Fibroblast of villous mesenchyme (primary cell): Measurements from ENCODE around the gene ADCY3. TPM values are rescaled to one million over a fixed set of nuclear protein-coding genes. Genes with fewer than 3 reads are reported as not detected.
A peak's percentile ranks its signal among the peaks of the same experiment; 100 is the strongest.

ENCODE experiments used
- DNase-seq: peaks from one replicate; pipeline ENCODE4 v3.0.0-alpha.2; 2010; ENCODE audit warnings: low read depth
- H3K4me3 ChIP-seq: 2 replicates; pipeline ENCODE4 v1.5.1; 2011; ENCODE audit warnings: low read depth, mild to moderate bottlenecking, low read length
- CTCF ChIP-seq: IDR thresholded peaks from 2 replicates; pipeline ENCODE4 v1.5.1; 2012; ENCODE audit warnings: low read depth, mild to moderate bottlenecking, low read length; ENCODE audit not compliant: insufficient read depth
- total RNA-seq: library from RNA; depleted of rRNA; stranded (reverse); fragments of >200 nt; gene quantifications from 2 replicates; pipeline ENCODE4 v1.2.3, GENCODE V29; 2012

ADCY3 gene
- total RNA-seq, 1 donor: 43.2 TPM

- DNase-seq: no peak
- H3K4me3 ChIP-seq: no peak overlapping the region
- no peak for TF ChIP-seq CTCF
These were observed 3.1 kb upstream of the ADCY3 start for GRCh38 chr2:24923106-24923505.

GRCh38 chr2:24922556-24922955, 2.5 kb upstream of the ADCY3 start:
- H3K4me3 ChIP-seq: no peak overlapping the region
- no peak for TF ChIP-seq CTCF
- no peak for DNase-seq

GRCh38 chr2:24920809-24921441, 888 bp upstream of the ADCY3 start:
- TF ChIP-seq CTCF: peak; percentile 24
- peak overlapping the region; percentile 64 for H3K4me3 ChIP-seq
- no peak for DNase-seq

- TF ChIP-seq CTCF: no peak
- peak overlapping the region; percentile 64 for H3K4me3 ChIP-seq
- no peak for DNase-seq
These were observed 435 bp downstream of the ADCY3 start for GRCh38 chr2:24919506-24920097.

- peak; percentile 53 for DNase-seq
- peak overlapping the region; percentile 64 for H3K4me3 ChIP-seq
- no peak for TF ChIP-seq CTCF
These were observed 966 bp downstream of the ADCY3 start for GRCh38 chr2:24919037-24919505.

- H3K4me3 ChIP-seq: peak overlapping the region; percentile 64
- no peak for DNase-seq
- no peak for TF ChIP-seq CTCF
These were observed 1.6 kb downstream of the ADCY3 start for GRCh38 chr2:24918326-24919036.
